GM19240 (cell line): Measurements from ENCODE around the gene RNF39.
A peak's percentile ranks its signal among the peaks of the same experiment; 100 is the strongest.
"Not testable (repeated sequence)": the region's sequence is repeated elsewhere in the genome, so short reads cannot be mapped to it uniquely, and the experiment has no call there.

Experiments
- DNase-seq: peaks from one replicate; pipeline ENCODE4 v3.0.0; 2011; ENCODE audit warnings: low spot score; ENCODE audit not compliant: insufficient read length

The RNF39 gene

DNA sequence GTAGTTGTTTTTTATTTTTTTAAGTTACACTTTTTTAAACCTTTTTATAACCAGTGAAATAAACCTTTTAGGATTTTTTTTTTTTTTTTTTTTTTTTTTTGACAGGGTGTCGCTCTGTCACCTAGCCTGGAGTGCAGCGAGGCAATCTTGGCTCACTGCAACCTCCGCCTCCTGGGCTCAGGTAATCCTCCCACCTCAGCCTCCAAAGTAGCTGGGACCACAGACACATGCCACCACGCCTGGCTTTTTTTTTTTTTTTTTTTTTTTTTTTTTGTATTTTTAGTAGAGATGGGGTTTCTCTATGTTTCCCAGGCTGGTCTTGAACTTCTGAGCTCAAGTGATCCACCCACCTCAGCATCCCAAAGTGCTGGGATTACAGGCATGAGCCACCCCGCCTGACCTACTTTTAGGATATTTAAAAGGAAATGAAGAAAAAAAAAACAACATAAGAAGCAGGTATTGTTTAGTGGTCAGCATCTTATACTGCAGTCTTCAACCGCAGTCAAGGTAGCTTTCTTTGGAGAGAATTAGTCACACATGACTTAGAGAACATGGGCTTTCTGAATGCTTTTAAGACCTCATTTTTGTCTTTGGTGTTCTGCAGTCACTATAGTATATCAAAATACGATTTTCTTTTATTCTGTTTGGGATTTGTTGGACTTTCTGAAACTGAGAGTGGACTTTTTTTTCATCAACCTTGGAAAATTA is 12.9 kb downstream of the RNF39 start:
- no peak for DNase-seq

DNA sequence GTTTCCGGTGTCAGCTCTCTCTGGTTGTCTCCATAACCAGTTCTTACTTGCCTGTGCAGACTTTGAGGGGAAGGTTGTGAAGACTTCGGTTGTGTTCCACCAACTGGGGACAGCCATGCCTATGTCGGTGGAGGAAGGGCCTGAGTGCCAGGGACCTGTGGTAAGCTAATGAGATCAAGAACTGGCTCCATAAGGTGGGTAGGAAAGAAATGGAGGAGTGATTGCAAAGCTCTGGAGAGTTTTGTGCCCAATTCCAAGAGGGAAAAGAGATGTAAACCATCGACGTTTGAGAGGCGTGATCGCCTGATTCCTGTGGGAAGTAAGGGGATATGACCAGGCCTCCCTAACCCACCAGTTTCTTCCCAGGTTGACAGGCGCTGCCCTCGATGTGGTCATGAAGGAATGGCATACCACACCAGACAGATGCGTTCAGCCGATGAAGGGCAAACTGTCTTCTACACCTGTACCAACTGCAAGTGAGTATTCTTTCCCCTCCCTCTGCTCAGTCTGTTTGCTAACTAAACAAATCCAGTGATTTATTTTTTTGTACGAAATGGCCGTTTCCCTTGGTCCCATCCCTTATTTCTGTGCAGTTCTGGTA is 13.6 kb downstream of the RNF39 start:
- no peak for DNase-seq

DNA sequence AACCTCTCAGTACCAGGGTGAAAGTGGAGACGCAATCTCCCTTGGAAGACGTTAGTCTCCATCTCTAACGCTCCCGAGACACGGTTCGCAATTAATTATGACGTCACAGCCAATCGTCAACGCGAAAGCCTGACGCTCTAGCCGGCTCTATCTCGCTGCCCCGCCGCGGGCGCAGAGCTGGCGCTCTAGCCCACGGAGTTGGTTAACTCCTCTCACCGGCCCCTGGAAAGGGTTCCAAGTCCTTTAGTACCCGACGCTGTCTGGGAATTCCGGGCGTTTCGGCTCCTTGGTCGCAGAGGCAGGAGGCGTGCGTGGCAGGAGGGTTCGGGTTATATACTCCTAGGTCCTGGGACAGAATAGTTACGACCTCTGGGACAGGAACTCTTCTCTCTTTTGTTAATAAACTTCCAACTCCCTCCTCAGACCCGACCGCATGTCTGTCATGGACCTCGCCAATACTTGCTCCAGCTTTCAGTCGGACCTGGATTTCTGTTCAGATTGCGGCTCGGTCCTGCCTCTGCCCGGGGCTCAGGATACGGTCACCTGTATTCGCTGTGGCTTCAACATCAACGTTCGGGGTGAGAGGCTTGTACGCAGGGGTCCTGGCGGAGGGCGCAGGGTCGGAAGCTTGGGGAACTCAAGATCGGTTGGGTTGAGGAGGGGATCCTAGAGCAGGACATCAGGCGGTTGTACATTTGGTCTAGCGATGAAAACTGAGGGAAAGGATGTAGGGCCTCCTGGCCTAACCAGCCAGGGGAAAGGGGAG is 14.3 kb downstream of the RNF39 start, which contains the start of gene POLR1H:
POLR1H (plus strand) TSS at position 174 of the 766 bp plus-strand sequence; CDS start at position 434, 260 bp downstream.
- peak; percentile 66 for DNase-seq

DNA sequence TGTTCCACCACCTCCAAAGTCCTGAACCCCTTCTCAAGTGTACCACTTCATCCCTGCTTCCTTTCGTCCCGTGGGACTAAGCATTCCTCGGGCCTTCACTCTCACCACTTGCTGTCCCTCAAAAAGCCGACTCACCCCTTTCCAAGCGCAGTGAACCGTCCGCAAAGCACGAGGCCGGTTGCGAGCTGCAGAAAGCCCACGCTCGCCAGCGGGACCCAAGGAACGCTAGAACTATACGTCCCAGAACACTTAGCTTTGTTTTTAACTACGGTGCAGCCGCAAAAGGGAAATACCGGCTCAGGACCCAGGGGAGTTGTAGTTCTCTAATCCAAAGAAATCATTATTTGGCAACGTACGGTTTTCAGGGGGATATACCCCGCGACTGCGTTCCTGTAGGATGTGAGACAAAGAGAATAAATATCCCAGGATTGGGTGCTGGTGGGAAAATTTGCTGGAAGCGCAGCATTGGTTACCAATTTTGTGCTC is 14.9 kb downstream of the RNF39 start:
- DNase-seq: no peak

DNA sequence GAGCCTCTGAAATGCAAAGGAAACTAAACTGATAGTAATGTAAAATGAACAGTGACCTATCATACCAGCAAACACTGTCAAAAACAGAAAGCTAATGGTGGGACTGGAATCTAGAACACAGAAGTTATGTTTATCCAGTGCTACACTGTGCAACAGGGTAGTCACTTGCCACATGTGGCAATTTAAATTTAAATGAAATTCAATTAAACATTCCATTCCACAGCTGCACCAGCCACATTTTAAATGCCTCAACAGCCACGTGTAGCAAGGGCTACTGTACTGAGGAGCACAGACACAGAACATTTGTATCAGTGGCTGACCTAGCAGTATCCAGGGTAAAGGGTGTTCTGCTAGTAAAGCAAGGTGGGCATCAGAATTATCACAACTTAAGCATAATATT is 20.1 kb downstream of the RNF39 start:
- DNase-seq: no peak

DNA sequence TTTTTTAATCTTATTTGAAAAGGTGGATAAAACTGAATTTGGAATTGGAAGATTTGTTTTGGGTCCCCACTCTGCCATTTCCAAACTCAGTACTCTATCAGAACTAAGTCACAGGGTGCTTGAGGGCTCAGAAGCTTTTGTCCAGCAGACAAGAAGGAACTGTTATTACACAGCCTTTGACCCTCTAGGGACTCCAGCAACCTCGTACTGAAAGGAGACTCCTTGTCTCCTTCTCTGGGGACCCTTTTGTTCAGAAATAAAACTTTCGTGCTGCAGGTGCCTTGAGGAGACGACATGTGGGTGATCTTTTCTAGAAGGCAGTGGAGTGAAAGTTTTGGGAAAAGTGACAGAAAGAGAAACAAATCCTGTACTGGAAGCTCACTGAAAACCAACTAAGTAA is 21.9 kb downstream of the RNF39 start:
- no peak for DNase-seq

DNA sequence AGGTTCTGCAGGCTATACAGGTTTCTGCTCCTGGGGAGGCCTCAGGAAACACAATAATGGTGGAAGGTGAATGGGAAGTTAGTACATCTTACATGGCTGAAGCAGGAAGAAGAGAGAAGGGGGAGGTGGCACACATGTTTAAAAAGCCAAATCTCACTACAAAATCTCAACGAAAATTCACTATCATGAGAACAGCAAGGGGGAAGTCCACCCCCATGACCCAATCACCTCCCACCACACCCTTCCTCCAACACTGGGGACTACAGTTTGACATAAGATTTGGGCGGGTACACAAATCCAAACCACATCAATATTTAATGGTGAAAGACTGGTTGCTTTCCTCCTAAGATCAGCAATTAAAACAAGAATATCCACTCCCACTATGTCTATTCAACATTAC is 28.3 kb downstream of the RNF39 start:
- DNase-seq: no peak

DNA sequence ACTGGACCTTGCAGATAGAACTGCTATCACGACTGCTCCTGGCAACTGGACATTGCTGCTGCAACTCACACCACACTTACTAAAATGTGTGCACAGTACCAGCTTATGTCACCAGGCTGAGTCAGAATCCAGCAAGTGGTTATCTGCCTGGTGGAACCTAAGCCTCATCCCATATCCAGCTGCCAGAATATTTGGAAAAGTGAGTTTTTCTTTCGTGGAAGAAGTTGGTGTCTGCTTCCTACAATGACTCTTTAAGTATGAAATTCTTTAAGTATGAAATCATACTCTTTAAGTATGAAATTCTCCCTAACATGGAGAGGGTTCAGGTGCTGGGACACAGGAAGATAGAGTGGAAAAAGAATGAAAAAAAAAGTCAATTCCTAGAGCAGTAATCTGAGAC is 30.9 kb downstream of the RNF39 start:
- DNase-seq: no peak

DNA sequence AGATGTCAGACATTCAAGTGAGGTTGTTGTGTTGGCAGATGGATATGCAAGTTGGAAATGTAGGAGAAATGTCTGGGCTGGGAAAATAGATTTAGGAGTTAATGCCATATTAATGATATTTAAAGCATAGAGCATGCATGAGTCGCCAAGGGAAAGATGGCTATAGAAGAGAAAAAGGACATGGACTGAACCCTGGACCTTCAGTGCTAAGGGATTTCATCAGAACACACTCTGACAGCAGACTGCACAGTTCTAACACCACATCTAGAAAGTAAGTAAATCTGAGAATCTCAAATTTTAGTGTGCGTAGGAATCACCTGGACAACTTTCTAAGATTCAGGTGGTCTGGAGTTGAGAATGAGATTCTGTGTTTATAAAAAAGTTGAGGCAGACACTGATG is 31.8 kb downstream of the RNF39 start:
- no peak for DNase-seq

DNA sequence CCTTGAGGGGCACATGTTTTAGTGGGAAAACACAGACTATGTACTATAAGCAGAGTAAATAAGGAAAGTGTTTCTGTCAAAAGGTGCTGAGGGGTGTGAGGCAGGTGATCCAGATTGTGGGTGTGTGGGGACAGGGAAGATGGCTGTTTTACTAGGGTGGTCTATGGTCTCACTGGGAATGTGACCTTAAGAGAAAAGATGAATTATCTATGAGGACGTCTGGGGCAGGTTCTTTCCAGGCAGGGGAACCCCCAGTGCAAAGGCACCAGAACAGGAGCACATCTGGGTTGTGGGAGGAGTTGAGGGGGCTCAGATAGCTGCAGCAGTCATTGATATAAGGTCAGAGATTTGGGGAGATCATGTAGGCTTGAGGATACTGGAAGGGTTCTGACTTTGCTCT is 32.7 kb downstream of the RNF39 start:
- DNase-seq: no peak

DNA sequence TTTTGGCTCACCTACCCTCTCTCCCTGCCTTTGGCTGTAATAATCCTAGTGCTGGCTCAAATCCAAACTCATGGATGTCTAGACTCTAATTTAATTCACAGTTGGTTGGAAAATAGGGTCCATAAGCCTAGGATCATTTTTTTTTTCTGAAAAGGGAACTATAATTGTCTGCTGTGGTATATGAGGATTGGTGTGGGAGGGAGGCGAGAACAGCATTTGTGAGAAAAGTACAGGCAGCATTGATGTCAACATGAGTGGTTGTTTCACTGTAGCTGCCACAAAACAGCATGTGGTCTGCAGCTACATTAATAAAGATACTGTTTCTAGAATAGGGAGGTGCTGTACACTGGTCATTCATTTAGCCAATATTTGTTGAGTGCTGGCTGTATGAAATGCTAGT is 33.1 kb downstream of the RNF39 start:
- DNase-seq: no peak

DNA sequence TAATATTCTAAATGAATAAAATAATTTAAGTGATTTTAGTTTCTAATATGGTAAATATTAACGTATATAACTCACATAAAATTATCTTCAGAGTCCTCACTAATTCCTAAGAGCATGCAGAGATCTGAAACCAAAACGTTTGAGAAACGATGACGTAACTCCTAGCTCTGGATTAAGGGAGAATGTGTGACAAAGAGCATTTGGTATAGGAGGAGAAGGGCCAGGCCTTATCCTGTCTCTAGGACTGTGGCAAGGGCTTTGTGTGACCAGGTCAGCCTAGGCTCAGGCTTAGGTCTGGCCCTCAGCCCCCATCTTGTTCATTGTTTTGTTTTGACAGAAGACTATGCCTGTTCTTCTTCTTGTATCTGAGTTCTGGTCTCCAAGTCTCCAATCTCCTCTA is 33.7 kb downstream of the RNF39 start:
- DNase-seq: no peak

DNA sequence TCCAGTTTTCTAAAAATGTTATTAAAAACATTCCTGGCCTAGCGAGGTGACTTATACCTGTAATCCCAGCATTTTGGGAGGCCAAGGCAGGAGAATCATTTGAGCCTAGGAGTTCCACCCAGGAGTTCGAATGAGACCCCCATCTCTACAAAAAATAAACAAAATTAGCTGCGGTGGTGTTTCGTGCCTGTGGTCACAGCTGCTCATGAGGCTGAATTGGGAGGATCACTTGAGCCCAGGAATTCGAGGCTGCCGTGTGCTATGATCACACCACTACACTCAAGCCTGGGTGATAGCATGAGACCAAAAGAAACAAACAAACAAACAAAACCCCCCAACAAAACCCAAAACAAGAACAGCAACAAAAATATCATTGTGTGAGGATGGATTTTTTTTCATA is 34.3 kb downstream of the RNF39 start:
- no peak for DNase-seq

DNA sequence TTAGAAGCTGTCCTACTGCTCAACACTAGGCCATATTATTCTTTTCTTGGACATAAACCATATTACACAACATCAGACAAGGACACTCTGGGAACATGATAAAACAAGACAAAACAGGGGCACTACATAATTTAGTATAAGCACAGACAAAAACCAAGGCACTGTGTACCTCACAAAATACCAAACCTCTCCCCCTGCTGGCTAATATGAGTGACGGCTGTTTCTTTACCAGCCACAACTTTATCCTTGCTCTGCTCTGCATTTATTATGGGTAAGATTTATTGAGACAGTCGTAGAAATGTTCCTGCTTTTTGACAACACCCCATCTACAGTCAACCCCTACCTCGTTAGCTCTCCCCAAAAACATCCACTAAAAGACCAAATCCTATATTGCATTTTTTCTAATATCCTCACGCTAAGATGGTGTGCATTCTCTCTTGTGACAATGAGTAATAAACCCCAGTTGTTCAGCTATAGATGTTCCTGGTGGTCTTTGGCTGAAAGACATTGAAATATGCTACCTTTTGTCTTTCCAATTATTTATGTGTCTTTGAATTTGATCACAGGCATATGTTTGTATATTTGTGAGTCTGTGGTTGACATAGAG is 38.3 kb downstream of the RNF39 start:
- no peak for DNase-seq

DNA sequence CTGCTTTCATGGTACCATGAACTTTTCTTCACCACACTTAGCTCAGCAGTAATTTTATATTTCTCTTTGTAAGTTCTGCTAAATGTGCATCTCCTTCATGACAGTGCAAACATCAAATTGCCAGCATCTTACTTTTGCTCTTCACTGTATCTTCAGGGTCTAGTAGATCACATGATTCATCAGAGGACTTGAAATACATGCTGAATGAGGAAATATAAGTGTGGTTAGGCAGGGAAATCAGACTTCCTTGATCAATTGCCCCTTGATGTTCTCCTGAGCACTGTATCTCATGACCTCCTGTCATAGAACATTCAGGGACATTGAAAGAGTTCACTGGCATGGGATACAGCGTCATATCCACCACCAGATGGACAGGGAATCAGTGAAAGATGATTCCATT is 39.8 kb downstream of the RNF39 start:
- no peak for DNase-seq

DNA sequence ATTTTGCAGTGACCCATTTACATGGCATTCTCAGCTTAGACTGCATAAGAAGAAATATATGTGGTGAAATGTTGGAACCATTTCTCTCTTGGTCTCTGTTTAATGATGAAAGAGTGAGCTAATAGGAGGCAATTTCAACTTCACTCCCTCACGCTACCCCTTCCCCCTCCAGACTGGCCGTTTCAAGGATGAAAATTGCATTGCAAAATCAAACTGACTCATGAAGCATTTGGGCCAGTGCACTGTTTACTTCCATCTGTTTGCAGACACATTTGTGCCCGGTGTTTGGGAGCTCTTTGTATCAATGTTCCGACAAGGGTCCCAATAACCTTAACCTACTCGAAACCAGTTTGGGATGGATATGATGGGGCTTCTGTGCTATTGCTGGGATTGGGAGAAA is 42.1 kb downstream of the RNF39 start:
- not testable (repeated sequence) for DNase-seq

DNA sequence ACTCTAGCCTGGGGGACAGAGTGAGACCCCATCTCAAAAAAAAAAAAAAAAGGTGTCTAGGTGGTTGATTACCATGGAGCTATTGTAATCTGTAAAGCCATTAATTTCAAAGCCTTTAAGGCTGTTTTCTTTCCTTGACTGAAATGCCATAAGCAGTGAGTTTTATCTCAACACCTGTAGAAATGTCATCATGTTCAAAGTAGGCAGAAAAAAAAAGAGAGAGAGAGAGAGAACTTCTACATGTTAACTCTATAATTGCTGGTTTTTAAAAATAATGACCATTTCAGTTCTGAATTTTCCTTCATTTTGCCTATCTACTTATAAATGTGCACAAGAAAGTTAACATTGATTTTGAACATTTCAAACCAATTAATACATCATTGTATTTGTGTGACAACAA is 44.2 kb downstream of the RNF39 start:
- DNase-seq: no peak

DNA sequence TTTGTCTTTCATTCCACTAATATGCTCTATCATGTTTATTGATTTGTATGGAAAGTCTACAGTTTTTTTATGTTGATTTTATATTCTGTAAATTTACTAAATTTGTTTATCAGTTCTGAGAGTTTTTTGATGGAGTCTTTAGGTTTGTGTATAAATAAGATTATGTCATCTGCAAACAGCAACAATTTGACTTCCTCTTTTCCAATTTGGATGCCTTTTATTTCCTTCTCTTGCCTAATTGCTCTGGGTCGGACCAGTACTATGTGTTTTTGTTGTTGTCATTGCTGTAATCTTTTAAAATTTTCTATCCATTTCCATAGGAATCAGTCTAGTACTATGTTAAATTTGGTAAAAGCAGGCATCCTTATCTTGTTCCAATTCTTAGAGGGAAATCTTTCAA is 46.0 kb downstream of the RNF39 start:
- no peak for DNase-seq

DNA sequence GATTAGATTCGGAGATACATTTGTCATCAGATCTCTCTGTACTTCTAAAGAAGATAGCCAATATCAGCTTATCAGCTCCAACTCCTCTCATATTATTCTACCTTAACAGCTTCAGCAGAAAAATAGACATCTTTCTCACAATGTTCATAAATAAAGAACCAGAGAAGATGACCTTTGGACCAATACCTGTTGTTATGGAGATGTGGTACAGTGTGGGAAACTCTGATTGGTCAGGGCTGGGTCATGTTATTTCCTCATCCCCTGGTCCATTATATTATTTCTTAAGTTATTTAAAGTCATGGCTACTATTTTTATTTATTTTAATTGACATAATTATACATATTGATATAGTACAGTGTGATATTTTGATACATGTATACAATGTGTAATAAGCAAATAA is 50.4 kb downstream of the RNF39 start:
- DNase-seq: no peak

DNA sequence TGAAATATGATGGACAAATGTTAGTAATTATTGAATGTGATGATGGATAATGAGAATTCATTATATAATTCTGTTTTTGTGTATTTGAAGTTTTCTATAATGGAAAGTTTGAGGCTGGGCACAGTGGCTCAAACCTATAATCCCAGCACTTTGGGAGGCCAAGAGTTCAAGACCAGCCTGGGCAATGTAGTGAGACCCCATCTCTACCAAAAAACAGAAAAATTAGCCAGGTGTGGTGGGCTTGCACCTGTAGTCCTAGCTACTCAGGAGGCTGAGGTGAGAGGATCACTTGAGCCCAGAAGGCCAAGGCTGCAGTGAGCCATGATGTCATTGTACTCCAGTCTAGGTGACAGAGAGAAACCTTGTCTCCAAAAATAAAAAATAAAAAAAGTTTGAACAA is 52.9 kb downstream of the RNF39 start:
- DNase-seq: not testable (repeated sequence)

DNA sequence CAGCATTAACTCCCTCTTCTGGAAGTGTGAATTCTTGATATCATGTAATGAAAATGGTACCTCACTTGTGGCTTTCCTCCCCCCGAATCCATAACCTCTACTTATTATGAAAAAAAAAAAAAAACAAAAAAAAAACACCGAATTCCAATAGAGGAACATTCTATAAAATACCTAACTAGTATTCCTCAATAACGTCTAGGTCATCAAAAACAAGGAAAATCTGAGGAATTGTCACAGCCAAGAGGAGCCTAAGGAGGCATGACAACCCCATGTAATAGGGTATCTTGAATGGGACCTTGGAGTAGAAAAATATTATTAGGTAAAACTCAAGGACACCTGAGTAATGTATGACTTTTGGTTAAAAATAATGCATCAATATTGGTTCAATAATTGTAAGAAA is 53.4 kb downstream of the RNF39 start:
- no peak for DNase-seq

DNA sequence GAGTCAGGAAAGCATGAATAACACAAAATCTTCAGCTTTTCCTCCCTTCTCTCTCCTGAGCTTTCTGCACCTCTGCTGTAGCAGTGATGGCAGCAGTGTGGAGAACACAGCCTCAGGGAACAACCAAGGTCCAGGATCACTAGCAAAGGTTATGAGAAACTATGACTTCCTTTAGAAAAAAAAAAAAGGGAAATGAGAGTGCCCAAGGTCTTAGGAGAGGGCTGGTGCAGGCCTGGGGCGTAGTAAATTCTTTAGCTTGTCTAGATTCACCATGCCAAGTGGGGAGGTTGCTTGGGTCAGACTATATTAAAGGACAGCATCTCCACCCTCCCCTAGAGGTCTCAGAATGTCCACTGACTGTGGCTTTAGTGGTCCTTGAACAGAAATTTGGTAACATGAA is 54.9 kb downstream of the RNF39 start:
- no peak for DNase-seq
